Activated naive CD4-positive, alpha-beta T cell treated with anti-CD3 and anti-CD28 coated beads, Interleukin-2, amount 50 U/mL, for 16 hours (primary cell): Measurements from ENCODE around the gene FCHSD1.

Experiments used
- DNase-seq: peaks from one replicate; pipeline ENCODE4 v3.0.0-alpha.2; 2020

Gene FCHSD1

DNA sequence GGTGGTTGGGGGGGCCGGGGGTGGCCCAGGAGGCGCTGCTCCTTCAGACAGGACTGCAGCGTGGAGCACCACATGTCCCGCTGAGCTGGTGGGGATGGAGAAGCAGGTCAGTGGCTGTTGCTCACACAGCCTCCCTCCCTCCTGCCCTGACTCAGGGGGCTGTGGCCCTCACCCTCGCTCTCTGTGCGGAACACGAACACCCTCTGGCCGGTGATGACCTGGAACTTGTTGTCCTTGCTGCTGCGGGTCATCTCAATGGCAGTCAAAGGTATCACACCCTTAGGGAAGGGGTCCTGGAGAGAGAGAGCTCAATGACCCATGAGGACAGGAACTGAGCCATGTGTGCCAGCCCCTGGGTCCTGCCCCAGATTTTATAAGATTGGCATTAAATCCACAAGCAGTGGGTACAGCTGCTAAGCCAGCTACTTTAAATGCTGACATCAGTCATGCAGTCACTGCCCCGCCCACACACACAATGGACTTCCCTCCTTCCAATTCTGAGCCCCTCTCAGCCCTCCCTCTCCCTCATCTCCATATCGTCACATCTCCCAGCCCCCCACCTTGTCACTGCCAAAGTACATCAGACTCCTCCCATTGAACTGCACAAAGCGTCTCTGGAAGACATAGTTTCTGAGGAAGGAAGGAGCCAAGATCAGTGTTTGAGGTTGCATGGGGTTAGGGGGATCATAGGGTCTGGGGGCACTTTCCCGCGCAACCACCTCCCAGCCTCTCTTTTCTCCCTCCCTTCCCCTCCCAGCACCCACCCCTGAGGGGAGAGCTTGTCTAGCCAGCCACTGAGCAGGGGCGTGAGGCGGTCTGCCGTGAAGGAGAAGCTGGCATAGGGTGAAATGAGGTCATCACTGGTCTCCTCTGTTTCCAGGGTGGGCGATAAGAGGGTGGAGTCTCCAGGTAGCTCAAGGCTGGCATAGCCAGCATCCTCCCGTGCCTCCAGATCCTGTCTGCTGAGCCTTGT is 21.9 kb upstream of the FCHSD1 start:
- no peak for DNase-seq

DNA sequence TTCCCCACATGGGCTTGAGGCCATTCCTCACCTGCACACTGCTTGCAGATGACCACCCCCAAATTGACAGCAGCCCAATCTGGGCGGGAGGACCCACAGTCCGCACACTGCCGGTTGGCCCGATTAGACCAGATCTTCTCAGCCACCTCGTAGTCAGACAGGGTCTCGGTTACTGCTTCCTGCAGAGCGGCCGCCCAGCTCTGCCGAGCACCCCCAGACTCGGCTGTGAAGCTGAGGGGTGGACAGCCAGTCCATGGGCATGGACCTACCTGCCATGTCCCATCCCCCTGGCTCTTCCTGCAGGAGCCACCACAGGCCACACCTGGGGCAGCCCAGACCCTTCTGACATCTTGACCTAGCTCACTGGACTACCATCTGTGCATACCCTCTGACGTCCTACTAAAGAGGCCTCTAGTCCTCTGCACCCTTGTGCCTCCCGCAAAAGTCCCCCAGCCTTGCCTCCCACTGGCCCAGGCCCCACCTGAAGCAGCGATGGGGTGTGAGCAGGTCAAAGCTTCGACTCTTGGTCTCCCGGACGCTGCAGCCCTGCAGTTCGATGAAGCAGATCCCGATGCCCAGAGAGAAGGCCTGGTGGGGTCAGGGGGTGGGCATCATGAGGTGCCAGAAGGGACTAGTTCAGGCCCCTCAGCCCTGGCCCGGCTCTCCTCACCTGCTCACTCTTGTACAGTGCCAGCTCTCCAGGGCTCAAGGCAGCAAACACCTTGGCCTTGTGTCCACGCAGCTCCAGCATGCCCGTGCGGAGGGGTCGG is 21.0 kb upstream of the FCHSD1 start:
- no peak for DNase-seq

DNA sequence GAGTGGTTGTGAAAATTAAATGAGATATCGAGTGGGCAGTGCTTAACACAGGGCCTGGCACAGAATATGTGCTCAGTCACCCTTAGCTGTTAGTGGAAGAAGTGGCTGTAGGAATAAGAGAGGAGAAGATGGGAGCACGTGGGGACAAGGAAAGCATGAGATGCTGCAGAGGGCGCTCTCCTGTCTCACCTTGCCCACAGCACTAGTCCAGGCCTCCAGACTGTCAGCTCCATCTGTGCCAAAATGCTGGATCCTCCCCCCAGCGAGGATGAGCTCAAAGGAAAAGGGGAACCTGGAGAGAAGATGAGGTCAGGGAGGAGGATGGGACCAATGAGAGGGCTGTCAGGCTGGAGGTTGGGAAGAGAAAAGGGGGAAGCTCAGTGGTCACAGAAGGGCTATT is 18.3 kb upstream of the FCHSD1 start:
- no peak for DNase-seq

DNA sequence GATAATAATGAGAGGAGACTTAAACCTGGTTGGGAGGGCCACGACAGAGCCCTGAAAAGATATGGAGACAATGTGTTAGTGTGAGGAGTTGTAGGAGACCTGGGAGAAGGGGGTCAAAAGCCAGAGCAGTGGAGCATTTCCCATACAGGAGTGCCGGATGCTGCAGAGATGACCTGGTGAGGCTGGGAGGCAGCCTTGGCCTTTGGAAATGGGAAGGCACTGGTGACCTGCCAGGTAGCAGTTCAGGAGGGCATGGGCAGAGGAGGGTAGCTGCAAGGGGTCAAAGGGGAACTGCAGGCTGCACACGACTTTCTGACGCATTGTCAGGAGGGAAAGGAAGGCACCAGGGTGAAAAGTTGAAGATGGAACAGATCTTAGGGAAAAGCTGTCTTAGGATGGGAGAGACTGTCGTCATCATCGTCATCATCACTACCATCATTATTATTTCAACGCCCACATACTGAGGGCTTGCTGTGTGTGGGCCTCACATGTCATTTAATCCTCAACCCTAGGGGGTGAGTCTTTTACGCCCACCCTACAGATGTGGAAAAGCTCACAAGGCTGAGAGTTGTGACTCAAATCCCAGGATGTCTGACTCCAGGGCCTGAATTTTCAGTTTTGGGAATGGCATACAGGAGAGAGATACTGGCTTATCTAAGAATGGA is 17.5 kb upstream of the FCHSD1 start:
- DNase-seq, result no peak

DNA sequence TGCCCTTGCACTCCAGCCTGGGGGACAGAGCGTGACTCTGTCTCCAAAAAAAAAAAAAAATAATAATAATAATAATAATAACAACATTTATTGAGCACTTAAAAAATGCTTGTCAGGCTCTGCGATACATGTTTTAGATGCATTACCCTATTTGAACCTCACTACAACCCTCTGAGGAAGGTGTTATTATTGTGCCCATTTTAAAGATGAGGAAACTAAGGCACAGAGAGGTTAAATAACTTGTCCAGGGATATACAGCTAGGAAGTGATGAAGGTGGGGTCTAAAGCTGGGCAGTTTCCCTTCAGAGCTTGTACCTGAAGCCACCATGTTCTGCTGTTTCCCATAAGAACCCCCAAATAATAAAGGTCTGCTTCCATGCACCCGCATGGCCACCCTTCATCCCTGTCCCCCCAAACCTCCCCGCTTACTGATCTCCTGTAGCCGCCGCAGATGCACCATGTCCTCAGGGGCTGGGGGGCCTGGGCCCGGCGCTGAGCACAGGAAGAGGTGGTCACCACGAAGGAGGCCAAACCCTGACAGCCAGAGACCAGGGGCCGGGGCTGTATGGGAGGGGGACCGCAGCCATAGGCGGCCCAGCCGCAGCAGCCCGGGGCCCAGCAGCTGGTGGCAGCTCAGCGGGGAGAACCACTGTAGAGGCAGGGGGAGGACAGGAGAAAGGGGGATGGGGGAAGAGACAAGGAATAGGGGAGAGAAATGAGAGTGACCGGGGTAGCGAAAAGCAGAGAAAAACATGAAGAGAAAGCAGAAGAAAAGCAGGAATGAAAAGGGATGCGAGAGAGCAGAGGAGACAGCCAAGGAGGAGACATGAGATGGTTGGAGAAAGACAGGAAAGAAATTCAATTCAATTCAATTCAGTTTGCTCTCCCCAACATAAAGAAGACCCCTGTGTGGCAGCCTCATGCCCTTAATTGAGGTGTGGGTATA is 15.1 kb upstream of the FCHSD1 start:
- DNase-seq, result no peak

DNA sequence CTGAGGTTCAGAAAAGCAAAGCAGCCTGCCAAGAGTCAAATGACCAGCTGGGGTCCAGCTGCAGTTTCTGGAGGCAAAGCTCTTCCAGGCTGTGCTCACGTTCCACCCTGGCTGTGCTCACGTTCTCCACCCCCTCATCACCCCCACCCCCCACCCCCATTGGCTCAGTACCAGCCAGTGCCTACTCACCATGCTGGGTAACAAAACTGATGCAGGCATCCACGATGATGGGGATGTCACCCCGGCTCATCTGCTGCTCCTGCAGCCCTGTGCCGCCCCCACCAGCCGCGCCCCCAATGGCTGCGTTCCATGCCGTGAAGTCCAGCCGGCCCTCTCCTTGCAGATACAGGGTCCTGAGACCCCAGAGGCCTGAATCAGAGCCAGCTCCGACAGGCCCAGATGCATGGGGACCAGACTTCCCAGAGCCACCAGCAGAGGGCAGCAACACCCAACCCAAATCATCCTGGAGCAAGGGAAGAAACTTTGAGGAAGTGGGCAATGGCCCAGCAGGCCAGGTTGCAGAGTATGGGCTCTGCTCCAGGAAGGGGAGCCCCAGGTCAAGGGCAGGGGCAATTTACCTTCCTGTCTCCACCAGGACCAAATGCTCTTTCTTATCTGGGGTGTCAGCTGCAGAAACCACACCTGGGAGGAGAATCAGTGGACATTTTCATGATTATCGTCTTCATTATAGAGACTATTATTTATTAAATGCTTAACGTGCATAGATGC is 13.7 kb upstream of the FCHSD1 start:
- DNase-seq, result peak; percentile 70

DNA sequence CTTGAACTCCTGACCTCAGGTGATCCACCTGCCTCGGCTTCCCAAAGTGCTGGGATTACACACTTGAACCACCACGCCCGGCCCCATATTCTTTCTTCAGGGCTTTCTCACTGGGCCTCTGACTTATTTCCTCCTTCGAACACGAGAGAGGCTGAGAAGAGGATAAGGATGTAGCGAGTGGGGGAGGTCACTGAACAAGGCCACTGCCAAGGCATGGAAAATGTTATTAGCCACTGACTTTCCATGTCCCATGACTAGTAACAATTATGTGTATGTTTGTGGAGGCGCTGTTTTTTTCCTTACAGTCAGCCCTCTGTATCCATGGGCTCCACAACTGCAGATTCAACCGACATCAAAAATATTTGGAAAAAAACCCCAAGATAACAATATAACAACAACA is 12.3 kb upstream of the FCHSD1 start:
- DNase-seq, result no peak

DNA sequence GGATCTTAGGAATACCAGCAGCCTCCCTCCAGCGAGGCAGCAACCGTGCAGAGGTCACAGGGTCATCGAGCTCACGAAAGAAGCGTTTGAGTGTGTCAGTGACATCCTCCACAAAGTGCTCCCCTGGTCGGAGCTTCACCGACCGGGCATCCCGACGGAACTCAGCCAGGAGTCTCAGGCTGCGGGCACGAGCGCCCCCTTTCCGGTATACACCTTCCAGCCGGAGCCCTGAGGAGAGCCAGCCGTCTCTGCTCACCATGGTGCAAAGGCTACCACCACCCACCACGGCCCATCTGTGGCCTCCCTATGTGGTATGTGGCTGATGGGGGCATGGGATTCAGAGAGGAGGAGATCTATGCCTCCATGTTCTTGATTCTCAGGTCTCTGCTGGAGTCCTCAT is 10.8 kb upstream of the FCHSD1 start:
- DNase-seq, result no peak

DNA sequence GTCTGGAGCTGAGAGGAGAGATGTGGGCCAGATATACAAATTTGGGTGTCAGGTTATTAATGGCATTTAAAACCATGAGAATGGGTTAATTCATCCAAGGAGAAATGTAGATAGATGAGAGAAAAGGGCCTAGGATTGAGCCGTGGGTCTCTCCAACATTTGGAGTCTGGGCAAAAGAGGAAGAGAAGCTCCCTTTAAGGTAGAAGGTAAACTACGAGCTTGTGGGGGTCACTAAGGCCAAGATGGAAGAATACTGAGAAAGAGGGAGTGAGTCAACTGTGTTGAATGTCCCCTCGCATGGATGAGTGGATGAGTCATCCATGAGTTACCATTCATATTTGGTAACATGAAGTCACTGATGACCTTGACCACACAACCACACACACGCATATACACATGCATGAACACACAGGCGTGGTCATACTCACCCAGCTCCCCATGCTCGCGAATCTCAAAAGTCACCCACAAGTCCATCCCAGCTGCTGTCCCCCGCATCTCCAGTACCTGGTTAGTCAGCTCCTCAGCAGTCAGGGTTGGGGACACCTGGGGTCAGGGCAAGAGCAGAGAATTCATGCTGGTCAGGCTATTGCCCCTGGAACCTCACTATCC is 6.8 kb upstream of the FCHSD1 start:
- DNase-seq, result no peak

DNA sequence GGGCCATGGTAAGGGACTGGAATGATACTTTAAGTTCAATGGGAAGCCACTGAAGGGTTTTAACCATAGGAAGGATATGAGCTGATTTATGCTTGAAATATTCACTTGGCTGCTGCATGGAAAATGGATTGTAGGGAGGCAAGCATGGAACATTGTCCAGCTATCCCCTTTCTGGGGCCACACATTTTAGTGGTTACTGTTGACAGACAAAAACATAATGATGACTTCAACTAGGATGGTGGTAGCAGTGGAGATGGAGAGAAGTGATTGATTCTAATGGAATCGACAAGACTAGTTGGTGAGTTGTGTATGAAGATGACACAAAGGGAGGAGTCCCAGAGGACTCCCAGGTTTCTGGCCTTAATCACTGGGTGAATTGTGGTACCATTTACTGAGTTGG is 6.2 kb upstream of the FCHSD1 start:
- no peak for DNase-seq

DNA sequence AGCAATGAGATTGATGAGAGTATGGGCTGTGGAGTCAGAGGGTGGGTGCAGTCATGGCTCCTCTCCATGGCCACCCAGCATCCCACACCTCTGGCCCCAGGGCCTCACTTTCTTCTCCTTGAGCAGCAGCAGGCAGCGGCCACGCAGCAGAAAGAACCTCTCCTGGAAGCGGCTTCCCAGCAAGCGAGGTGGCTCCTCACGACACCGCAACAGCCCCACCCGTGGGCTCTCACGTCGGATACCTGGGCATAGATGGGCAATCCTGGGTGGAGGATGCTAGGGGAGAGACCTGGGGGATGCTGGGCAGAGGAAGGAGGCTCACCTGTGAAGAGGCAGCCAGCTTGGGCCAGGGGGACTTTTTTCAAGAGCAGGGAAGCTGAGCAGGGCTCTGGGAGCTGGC is 5.2 kb upstream of the FCHSD1 start:
- DNase-seq, result no peak

DNA sequence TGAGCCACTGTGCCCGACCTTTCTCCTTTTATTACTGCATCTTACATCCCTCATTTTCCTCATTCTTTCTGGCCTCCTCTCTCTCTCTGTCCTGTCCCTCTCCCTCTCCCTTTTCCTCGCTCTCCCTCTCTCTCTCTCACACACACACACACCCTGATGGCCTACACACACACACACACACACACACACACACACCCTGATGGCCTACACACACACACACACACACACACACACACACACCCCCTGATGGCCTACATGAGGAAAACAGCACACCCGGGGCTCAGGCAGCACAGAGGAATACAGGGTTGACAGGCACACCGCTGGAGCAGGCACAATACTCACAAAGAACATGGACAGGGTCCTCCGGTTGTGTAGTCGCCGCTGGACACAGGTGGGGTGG is 3.8 kb upstream of the FCHSD1 start:
- no peak for DNase-seq

DNA sequence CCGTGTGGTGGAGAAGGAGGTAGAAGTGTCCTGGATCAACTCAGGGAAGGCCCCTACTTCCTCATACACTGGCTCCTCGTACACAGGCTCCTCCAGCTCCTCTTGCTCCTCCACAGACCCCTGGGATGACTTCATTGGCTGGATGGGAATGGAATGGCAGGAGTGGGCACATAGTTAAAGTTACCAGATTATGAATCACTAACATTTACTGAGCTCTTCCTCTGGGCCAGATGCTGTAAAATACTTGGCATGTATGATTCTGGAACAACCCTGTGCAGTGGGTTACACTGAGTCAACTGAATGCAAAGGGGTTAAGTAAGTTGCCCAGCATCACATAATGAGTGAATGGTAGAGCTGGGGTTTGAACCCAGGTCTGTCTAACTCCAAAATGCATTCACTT is 3.1 kb upstream of the FCHSD1 start:
- no peak for DNase-seq

DNA sequence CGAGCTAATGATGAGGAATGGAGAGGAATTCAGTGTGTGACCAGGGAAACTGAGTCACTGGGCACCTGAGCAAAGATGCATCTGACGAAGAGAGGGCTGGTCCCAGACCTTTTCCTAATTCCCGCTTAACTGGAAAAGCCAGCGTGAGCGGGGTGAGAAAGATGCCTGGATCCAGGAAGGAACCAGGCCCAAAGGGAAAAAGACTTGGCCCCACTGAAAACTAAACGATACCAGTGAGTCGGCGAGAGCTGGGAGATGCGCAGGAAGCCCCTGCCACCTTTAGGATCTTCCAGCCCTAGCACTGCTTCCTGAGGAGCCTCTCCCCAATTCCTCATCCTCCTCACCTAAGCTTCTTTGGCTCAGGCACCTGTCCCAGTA is 499 bp upstream of the FCHSD1 start:
- no peak for DNase-seq

DNA sequence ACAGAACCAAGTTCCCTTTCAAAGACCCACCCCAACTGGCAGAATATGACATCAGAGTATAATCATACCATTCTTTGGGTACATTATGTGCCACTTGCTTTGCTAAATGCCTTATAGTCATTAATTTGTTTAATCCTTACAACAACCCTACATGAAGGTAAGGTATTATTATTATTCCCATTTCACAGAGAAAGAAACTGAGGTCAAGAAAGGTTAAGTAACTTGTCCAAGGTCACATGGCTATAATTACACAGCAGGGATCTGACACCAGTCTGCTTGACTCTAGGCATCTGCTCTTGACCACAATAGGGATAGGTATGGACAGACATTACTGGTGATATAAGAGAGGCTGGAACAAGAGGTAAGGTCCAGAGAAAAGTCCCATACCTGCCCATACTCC is 1.2 kb downstream of the FCHSD1 start:
- DNase-seq, result no peak

DNA sequence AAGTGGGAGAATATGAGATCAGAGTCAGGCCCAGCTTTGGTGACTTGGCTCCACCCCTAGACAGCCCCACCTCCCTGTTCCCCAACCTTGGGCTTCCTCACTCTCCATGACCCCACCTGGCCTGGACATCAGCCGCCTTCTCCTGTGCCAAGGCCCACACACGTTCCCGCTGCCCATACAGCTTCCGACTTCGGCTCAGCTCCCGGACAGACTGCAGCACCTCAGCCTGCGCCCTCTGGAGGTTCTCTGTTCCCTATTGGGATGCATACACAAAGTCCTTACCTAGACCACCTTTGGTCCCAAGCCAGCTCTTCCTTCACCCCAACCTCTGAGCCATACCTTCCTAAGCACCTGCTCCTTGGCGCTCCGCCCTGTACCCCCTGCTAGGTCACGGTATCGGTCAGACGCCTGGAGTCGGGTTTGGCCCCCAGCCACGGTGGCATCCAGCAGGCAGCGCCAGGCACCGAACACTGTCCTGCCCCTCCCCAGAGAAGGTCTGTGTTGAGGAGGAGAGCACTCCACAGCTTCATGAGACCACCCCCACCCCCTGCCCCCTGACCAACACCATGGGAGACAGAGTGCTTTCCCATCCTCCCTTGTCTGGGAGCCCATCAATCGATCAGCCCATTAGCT is 2.0 kb downstream of the FCHSD1 start:
- DNase-seq, result no peak

DNA sequence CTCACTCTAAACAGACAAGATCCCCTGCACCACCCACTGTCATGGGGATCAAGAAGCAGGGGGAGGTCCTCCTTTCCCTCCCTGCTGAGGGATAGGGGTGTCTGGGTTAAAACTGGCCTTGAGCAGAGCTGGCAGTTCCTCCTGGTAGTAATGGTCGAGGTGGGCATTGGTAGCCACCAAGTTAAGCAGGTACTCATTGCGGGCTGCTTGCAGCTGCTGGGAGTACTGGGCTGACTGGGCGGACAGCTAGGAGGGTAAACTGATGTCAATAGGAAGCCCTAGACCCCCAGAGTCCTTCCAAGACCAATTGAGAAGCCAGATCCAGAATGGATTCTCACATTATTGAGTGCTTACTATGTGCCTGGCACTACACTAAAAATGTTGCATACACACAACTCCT is 3.4 kb downstream of the FCHSD1 start:
- DNase-seq, result no peak

DNA sequence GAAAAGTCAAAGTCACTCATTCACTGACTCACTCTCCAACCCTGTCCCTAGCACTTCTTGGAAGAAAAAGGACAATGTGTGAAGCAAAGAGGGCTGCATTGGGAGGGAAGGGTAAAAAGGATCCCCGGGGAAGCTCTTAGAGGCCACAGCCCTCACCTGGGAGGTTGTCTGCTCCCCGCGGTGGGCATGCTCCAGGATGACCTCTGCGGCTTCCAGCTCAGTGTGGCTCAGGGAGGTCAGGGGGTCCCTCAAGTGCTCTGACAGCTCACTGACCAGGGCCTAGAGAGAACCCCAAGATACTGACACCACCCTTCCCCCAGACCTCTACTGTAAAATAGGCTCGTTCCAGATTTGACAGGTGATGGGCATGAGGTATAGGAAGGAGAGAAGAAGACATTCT is 4.0 kb downstream of the FCHSD1 start:
- DNase-seq, result no peak

DNA sequence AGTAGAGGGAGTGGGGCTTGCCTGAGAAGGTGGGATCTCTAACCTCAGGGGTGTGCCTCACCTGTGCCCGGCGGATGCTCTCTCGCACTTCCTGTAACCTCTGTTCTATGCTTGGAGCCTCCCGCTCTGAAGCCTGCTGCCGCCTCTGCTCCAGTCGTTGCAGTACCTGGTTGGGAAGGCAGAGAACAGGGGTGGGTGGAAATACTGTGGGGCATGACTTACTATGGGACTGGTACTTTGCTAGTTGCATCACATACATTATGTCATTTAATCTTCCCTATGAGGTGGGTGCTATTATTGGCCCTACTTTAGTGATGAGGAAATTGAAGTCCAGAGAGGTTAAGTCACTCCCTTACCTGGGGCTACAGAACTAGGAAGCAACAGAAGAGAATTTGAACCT is 5.2 kb downstream of the FCHSD1 start:
- no peak for DNase-seq

DNA sequence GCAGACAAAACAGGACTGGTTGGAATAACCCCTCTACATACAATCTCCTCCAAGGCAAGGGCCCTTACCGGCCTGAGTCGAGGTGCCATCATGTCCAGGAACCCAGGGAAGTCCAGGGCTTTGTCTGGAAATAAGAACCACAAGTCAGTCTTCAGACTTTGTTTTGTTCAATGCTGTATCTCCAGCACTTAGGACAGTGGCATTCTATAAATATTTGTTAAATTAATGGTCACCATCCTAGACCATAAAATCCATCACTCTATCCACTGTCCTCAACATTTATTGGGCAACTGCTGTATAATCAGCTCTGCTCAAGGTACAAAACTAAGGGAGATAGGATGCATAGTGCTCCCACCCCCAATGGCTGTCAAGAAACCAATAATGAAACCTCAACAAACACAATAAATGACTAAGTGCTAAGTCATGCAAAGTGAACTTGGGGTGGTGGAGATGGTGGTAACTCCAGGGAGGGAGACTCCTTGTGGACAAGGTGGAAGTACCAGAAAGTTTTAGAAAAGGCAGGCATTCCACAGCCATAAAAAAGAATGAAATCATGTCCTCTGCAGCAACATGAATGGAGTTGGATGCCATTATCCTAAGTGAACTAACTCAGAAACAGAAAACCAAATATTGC is 9.5 kb downstream of the FCHSD1 start:
- DNase-seq, result no peak
